Retina (tissue), 1 donor: ENCODE measurements around the gene IL1RAPL2.
"Not testable (repeated sequence)": the region's sequence is repeated elsewhere in the genome, so short reads cannot be mapped to it uniquely, and the experiment has no call there.

Experiments
- DNase-seq: peaks from one replicate; pipeline ENCODE4 v3.0.0-alpha.2; 2016

IL1RAPL2 gene

DNA sequence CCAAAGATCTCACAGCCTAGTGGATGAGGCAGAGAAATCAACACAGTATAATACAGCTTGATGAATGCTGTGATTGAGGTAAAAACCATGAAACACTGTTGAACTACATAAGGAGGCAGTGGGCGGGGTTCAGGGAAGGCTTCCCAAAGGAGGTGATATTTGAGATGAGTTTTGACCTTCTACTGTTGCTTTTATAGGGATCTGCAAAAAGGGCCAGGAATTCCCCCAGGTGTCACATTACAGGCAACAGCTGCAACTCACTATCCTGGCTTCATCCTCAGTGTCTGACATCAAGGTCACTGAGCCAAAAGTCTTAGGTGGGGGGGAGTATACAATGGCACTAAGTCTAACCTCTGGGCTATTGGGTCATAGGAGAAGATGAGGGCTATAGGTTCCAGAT, 1070.7 kb downstream of the IL1RAPL2 start:
- DNase-seq = no peak

DNA sequence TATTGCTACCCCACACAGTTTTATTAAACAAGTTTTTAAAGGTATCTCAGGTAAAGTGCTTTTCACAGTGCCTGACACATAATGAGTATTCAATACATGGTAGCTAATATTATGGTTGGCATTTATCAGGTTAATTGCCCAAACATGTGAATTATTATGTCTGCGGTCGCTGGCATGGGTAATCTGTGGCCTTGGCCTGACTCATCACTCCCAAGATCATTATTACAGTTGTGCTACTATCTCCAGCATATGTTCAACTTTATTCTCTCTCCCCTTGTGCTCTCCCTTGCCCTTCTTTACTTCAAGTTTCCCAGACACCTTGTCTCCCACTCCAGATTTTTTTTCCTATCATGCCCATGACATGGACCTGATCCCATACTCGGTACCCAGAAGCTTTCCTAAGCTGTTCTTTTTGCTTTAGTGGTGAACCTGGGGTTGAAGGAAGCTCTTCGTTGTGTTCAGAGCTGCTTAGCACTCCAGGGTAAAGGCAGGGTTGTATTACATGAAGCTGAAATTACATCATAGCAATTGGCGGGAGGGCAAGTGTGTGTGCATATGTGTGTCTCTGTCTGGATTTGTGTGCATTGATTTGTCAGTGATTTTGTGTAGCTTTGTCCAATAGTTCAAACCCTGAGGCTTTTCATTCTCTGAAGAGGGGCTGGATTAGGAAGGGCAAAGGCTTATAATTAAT, 1079.8 kb downstream of the IL1RAPL2 start:
- no peak for DNase-seq

DNA sequence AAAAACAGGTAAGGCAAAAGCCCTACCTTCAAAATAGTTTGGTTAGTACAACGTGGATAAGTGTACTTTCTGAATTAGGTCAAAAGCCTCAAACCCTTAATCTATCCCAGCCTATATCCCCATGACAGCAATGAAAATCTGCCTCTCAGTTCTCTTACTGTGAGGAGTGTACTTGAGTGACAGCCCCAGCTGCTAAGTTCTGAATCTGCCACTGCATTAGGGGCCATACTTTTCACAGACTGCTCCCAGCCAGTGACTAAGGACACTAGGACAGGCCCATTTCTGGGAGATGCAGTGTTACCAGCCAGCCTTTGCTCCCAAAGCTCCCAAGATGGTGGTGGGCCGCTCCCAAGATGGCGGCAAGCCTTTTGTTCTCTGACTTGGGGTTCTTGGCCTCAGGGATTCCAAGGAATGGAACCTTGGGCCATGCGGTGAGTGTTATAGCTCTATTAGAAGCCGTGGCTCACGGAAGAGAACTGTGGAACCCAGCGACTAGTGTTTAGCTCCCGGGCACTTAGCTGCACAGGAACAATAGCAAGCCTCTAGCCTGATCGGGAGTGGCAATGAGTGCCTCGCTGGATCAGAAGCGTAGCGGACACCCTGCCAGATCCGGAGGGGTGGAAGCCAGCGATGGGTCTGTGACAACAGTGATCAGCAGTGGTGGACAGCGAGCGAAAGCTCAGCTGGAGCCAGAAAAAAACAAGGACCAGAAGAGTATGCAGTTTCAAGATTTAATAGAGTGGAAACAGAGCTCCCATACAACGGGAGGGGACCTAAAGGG, 1080.8 kb downstream of the IL1RAPL2 start:
- DNase-seq = no peak

DNA sequence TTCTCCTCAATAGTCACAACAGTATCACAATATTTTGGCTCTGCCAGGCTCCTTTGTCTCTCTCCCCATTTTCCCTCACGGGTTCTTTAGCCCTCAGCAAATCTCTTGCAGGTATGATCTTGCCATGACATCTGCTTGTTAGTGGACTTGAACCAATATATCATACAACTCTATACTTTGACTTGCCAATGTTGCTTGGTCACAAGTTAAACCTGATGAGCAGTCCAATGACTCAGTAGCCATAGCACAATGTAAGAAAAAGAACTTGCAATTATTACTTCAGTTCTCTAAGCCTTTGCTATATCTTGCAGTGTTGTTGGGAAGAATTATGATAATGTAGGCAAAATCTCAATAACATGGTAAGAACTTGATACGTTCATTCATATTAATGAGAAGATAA, 1081.8 kb downstream of the IL1RAPL2 start:
- DNase-seq = no peak

DNA sequence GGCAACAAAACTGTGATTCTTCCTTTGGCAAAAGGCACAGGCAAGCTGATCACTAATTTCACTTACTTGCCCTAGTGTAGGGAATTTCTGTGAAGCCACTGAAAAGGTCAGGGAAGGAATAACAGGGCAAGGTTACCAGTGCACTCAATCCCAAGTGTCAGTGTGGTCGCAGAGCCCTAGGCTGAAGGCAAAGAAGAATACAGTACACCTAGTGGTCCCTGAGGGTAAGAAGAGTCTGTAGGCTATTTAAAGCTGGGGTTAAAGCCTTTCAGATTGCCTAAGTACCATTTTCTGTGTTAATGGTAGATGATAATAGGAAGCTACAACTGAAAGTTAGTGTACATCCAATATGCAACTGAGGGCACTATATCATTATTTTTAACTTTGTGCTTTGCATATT, 1082.7 kb downstream of the IL1RAPL2 start:
- DNase-seq = no peak

DNA sequence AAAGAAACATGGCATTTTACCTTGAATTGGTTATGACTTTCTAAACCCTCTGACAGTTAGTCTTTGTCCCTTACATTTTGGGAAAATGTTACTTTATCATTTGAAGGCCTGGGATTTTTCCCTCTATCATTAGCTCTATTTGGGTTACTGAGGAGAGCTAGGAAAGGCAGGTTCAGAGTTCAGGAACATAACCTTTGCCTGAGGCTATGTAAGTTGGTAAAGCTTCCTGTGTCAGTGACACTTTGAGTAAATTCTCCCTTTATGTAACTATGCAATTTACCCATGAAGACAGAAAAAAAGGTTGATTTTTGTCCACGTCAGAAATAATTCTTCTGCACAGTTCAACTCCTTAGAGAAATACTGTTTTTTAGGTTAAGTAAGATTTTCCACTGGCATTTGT, 1084.6 kb downstream of the IL1RAPL2 start:
- DNase-seq = no peak

DNA sequence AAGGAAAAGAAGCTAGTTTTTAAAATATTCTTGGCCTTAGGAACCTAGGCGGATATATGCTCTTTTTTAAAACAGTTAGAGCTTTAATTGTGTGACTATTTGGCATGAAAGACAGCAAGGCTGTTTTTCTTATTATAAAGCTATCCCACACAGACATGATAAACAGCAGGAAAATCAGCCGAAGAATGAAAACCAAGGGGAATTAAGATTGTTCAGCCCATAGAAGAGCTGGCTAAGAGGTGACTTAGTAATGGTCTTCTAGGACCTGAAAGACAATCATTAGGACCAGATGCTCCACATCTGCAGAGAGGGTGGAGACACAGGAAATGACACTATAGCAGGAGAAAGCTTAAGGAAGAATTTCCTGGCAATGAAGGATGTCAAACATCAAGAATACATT, 1085.0 kb downstream of the IL1RAPL2 start:
- no peak for DNase-seq

DNA sequence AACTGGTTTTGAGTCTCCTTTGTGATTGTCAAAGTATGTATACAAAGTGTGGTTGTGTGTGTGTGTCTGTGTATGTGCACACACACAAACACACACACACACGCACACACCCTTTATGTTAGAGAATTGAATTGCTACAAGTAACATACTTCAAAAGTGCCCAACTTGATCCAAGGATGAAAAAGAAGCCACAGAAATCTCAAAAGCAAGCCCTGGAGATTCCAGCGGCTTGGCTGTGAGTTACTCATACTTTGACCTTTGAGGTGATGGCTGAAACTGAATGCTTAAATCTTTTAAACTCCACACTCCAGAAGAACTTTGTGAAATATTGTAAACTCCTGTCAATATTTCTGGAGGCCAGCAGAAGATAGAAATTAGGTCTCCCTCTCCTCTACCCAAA, 1087.9 kb downstream of the IL1RAPL2 start:
- no peak for DNase-seq

DNA sequence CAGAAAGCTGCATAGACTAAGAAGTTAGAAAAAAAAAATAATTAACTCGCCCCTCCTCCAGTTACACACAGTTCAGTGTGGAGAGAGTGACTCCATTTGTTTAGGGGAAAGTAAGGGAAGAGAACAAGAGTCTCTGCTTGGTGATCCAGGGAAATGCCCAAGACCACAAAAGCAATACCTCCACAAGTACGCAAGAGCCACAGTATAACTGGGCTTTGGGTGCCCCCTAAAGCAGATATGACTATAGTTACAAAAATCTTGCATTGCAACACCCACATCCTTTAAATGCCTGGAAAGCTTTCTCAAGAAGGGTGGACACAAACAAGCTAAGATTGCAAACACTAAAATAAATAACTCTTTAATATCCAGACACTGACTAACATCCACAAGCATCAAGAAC, 1092.1 kb downstream of the IL1RAPL2 start:
- no peak for DNase-seq

DNA sequence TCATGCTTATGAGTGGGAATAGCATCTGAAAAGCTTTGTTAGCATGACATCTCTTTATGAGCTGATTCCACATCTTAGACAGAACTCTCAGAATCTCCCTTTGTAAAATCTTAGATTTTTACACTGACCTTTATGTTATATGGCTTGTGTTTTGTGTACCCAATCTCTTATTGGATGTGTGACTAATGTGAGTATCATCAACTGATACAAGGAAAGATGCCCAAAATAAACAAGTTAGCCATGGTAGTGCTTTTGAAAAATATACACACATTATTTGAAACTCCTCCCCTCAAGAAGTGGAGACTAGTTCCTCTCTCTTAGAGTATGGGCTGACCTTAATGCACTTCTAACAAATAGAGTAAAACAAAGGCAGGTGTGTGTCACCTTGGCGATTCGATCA, 1096.2 kb downstream of the IL1RAPL2 start:
- DNase-seq = no peak

DNA sequence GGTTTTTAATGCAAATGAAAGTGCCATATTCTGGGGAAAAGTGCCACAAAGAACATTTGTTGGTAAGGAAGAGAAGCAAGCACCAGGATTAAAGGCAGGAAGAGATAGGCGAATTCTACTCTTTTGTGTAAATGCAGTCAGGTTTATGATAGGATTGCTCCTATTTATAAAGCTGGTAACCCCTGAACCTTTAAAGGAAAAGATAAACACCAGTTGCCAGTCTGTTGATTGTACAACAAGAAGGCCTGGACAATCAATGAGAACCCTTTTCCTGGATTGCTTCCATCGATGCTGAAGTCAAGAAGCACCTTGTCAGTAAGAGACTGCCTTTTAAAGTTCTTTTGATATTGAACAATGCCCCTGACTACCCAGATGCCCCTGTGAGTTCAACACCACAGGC, 1098.2 kb downstream of the IL1RAPL2 start:
- DNase-seq = no peak

DNA sequence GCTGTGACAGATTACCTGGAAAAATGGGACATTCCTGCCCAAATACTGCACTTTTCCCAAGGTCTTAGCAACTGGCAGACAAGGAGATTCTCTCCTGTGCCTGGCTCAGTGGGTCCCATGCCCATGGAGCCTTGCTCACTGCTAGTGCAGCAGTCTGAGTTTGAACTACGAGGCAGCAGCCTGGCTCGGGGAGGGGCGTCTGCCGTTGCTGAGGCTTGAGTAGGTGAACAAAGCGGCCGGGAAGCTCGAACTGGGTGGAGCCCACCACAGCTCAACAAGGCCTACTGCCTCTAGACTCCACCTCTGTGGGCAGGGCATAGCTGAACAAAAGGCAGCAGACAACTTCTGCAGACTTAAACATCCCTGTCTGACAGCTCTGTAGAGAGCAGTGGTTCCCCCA, 1118.3 kb downstream of the IL1RAPL2 start:
- not testable (repeated sequence) for DNase-seq

DNA sequence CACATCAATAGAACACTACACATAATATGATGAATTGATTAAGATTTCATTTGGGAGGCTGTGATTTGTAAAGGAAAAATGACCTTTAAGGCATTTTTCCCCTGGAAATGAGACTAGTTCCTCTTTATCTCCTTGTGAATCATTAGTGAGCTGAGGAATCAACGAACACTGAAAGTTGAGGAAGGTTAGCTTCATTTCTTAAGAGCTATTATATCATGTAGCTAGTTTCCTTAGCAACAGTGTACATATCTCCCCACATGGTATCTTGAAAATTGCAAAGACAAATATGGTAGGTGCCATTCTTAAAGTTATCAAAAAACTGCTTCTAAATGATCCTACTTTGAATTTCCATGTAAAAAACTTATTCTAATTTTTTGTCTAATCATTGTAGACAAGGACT, 1128.8 kb downstream of the IL1RAPL2 start:
- no peak for DNase-seq

DNA sequence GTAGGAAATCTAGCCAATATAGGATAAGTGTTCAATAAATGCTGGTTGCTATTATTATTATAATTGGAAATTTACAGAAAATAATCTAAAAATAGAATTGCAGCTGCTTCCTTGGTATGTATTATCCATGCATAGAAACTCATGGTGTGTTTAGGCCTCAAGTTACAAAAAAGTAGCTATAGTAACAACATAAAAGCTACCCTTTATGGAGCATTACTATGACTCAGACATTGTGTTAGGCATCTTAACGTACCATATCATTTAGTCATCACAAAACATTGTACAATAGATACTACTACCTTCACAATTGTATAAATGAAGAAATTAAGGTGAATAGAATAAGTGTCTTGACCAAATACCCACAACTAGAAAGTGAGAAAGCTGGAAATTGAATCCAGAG, 1129.5 kb downstream of the IL1RAPL2 start:
- DNase-seq = no peak

DNA sequence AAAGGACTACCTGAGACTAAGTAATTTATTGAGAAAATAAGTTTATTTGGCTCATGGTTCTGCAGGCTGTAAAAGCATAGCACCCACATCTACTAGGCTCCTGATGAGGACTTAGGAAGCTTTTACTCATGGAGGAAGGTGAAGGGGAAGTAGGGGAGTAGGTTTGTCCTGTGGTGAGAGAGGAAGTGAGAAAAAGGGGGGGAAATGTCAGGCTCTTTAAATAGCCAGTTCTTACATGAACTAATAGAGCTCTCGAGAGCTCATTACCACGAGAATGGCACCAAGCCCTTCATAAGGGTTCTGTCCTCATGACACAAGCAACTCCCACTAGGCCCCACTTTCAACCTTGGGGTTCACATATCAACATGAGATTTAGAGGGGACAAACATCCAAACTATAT, 1130.9 kb downstream of the IL1RAPL2 start:
- DNase-seq = no peak

DNA sequence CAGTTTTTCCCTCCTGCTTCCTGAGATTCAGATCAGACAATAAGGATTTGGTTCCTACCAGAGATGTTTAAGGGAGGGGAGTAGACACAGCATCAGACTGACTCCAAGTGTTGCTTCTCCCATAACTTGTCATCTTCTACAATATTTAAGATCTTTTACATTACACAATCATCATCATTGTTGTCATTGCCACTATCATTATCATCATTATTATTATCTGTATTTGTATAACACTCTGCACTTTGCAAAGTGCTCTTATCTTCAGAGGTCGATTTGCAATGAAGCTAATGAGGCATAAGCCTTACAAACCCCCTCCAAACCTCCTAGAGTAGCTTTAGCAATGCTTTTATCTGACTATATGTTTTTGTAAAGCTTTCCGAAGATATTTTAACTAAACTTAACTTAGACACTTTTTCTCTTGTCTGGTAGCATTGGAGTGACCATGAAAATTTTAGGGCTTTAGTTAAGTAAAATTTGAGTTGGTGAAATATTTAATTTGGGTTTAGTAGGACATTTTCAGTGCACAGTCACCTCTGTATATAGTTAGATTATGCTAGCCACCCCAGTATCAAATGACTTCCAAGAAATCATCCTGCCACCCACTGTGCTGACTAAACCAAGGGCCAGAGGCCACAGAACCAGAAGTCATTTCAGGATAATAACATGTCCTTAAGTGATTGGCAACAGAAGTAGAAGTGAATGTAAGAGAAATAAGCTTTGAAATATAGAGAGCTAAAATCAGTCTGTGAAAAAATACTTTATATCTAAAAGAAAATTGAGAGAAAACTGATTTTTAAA, 1132.2 kb downstream of the IL1RAPL2 start:
- no peak for DNase-seq

DNA sequence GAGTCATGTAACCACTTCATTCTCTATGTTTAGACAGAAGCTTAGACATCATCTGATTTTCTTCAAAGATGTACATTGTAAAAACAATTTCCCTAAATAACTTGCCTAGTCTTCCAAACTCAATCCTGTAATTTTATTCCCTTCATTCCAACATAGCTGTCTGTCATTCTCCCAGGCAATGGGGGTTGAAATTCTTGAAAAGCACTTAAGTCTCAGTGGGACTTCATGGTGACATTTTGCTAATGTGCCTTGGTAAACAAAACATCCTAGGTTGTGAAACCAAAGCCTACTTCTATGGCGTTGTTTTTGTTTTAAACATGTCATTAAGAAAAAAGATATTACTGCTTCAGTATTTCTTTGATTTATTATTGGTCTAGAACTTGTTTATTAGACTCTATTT, 1134.3 kb downstream of the IL1RAPL2 start:
- no peak for DNase-seq

DNA sequence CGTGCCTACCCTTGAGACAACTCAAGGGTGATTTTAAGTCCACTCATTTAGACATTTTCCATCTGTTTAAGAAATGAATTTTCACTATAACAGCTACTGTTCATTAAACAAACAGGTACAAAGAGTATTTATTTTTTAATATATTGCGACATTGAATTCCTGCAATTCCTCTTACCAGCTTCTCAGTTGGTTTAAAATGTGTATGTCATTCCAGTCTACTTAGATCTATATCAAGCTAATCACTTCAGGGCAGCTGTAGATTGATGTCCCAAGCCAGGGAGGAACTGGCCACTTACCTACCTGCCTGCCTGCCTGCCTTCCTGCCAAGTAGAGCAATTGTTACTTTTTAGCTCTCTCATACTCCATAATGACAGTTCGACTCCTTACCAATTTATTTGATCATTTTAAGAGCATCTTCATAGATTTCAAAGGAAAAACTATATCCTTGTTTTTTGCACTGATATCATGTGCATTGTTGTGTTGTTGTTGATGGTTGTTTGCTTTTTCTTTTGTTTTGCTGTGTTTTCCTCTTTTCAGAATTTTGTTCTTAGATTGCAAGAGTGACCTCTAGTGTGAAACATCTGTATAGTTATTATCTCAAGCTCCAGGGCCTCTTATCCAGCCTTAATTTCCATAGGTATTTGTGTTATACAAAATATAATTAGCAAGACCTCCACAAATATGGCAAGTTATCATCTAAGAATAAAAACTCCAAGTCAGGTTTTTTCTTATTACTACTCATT, 1135.5 kb downstream of the IL1RAPL2 start:
- no peak for DNase-seq

DNA sequence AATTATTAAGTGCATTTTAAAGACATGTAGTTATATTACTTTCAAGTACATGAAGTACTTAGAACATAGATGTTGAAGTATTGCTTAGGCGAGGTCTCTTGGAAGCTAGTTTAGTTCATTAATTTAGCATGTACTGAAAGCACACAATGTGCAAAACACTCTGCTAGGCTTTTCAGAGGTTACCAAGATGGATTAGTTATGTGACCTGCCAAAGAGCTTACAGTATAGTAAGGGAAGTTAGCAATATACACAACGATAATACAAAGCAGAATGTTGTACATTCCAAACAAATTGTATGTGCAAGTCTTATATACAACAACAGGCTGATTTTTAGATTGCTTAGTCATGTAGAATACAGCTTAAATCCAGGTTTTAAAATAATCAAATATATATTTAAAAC, 1137.9 kb downstream of the IL1RAPL2 start:
- DNase-seq = no peak

DNA sequence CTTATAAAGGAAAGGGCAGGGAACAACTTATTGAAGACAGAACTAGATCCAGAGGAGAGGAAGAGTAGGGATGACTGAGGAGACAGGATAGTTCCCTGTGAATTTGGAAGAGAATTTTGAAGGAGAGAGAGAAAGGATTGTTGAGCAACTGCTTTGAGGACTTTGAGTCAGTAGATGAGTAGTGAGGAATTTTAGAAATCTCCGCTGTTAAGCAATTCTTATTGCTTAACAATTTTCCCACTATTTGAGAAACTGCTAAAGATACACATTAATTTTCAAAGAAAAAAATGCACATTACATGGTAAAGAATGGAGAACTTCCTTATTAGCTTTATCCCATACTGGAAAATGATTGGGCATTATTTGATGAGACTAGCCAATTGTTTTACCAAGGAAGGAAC, 1140.0 kb downstream of the IL1RAPL2 start:
- no peak for DNase-seq

DNA sequence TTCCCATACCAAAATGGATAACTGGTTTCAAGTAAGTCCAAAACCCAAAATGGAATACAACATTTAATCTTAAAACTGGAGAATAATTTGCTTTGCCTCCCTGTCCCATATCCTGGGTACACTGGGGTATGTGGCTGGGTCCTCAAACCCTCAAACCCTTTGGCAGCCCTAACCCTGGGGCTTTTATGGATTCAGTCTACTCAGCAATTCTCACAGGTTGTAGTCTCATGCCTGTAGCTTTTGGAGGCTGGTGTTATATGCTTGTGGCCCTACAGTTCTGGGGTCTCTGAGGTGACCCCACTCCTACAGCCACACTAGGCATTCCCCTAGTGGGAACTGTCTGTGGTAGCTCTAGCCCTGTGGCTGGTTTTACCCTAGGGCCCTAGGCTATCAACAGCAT, 1145.8 kb downstream of the IL1RAPL2 start:
- DNase-seq = no peak

DNA sequence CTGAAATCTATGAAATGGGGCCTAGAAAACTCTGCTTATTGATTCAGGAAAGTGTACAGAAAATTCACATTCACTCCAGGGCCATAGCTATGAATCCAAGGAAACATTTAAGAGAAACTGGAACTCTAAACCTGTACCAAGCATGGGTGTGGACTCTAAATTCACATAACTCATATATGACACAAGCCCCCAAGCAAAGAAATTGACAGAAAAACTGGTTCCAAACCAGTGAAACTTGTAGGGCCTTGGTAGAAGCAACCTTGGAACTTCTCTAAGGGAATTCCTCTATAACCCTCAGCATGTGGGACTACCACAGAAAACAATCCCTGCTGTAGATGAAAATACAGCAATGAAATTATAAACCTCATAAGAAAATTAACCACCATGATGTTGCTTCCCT, 1149.7 kb downstream of the IL1RAPL2 start:
- DNase-seq = no peak
